Stimulated activated CD4-positive, alpha-beta T cell treated with anti-CD3 and anti-CD28 coated beads, Interleukin-12 subunit alpha, Interleukin-12 subunit beta, amount 100 ng/mL, for 24 hours (primary cell): ENCODE measurements around the gene TPP1.

Source experiments
- DNase-seq, 2 experiments: peaks; one replicate each; pipeline ENCODE4 v3.0.0-alpha.2; 2020; ENCODE audit warnings: low read depth in 2 of 2

TPP1 gene

DNA sequence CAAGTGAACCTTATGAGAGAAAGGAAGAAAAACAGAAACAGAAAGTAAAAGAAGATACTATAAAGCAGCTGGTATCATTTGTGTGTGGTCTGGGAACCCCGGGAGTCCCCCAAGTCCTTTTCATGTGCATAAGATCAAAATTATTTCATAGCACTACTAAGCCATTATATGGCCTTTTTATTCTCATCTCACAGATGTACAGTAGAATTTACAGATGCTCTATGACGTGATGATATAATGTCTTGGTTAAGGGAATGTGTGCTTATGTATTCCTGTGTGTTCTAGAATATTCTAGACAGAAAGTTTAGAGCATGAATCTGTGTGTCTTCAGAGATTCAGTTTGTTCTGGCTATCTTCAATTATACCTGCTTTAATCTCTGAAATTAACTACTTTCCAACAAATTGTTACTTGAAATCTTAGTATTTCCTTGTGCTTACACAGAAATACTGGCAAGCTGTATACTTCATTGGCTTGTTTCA is 8.6 kb upstream of the TPP1 start:
- DNase-seq, result no peak

GRCh38 chr11:6626971-6627761 is 7.9 kb upstream of the TPP1 start:
- DNase-seq, result no peak

- DNase-seq, result no peak
Observed at GRCh38 chr11:6625832-6626420, 6.7 kb upstream of the TPP1 start.

- no peak for DNase-seq
Observed at GRCh38 chr11:6625156-6625831, 6.1 kb upstream of the TPP1 start.

DNA sequence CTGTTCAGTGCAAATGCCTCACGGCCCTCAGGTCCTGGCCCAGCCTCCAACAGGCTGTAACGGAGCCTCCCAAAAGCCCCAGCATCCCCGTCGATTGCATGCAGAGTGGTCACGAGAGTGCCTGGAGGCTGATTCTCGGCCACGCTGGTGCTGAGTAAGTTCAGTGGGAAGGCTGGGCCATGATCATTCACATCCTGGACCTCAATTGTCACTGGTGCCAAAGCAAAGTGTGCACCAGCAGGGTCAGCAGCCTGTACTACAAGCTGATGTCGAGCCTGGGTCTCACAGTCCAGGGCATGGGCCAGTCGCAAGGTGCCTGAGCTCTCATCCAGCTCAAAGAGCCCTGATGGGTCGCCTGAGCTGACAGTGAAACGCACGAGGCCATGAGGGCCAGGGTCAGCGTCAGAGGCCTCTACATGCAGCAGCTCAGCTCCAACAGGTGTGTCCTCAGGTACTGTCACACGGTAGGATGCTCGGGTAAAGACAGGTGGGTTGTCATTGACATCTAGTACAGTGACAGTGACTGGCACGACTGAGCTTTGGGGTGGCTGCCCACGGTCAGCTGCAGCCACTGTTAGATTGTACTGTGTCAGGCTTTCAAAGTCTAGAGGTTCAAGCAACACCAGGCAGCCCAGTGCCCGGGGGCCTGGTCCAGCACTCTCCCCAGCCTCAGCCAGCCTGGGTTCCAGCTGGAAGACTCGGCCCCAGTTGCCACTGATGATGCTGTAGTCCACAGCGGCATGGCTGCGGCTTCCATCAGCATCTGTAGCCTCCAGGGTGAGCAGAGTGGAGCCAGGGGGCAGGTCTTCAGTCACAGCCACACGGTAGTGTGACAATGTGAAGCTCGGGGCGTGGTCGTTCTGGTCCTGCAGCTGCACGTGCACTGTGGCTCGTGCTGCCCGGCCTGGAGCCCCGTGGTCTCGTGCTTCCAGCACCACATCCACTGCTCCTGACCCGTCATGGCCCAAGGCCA is 4.5 kb upstream of the TPP1 start:
- DNase-seq, result no peak

GRCh38 chr11:6622261-6623171 is 3.3 kb upstream of the TPP1 start:
- DNase-seq, result no peak

GRCh38 chr11:6621711-6622211 is 2.5 kb upstream of the TPP1 start:
- no peak for DNase-seq

- DNase-seq, result no peak
Observed at GRCh38 chr11:6620636-6621035, 1.4 kb upstream of the TPP1 start.

- peak; percentile 35 to 39 for DNase-seq
Observed at GRCh38 chr11:6618117-6619003, 862 bp downstream of the TPP1 start.

DNA sequence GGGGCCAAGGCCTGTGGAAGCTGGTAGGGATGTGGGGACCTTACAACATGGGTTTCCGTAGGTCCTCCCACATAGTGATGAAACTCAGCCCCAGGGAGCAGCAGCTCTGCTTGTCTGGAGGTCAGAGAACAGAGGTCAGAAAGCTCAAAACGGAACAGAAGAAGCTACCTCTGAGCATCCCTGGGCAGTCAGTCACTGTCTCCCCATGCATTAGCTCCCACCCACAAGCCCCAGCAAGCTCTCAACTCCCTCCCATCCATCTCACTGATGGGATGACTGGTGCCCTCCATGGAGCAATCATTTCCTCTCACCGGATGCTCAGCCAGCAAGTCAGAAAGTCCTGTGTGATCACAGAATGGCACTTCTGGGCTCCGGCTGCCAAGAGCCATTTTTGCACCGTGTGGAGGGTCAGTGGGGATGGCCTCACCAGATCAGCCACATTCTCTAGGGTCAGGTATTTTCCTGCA is 1.9 kb downstream of the TPP1 start:
- no peak for DNase-seq

GRCh38 chr11:6616596-6617250 is 2.5 kb downstream of the TPP1 start:
- DNase-seq, result no peak

GRCh38 chr11:6615882-6616585 is 3.2 kb downstream of the TPP1 start:
- DNase-seq, result no peak

DNA sequence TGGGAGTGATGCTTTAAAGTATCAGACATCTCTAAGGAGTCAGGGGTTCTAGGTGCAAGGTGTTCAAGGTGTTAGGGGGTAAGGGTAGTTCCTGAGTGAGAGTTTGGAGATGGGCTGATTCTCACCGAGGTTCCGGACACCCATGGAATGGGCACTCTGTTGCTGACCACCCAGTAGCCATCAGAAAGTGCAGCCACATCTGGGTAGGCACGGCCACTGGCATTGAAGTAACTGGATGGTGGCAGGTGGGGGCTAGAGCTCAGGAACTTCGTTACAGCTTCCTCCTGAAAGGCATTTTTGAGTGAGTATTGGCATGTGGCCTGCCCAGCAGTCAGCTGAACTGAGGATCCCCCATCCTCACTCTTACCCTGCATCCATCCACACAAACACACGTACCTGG is 4.2 kb downstream of the TPP1 start:
- no peak for DNase-seq

DNA sequence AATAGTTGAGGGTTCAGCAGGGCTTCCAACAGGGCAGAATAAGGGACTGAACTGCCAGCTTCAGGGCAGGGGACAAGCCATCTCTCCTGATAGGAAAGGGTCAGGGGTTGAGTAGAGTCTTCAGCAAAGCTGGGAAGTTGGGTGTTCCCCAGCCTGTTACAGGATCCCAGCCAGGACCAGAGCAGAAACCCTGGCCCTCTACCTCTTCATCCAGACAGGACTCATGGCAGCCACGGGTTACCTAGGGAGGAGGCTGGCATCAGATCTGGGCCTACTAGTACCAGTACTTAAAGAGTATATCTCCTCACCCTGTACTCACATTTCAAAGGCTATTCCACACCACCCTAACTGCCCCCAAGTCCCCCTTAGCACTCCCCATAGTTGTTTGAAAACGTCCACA is 4.8 kb downstream of the TPP1 start:
- no peak for DNase-seq

- no peak for DNase-seq
Observed at GRCh38 chr11:6613496-6613895, 5.7 kb downstream of the TPP1 start.

GRCh38 chr11:6612213-6613041 is 6.8 kb downstream of the TPP1 start, which contains the start of gene TAF10:
Gene TAF10 (minus strand): TSS chr11:6612216. CDS start chr11:6612189, 27 bp downstream.
- DNase-seq, result peak; percentile 89 to 95

DNA sequence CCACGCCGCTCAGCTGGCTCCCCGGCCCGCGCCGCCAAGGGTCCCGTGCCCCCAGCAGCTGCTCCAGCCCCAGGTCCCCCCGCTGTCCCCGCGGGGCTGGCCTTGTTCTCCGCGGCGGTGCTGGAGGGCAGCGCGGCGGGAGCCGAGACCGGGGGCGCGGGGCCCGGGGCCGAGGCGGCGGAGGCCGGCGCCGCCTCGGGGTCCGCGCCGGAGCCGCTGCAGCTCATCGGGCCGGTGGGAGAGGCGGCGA is 7.3 kb downstream of the TPP1 start:
- no peak for DNase-seq
